SK-N-MC (cell line): ENCODE results near the gene THEMIS2.

Source experiments
- EZH2 ChIP-seq: fragments of 200-600 bp; sonication (generic); IDR thresholded peaks from one replicate; pipeline ENCODE4 v1.6.1; 2017; ENCODE audit warnings: antibody characterized with exemption
- POLR2AphosphoS5 ChIP-seq: IDR thresholded peaks from 2 replicates; pipeline ENCODE4 v1.6.1; 2012; ENCODE audit warnings: mild to moderate bottlenecking, low read depth, low read length, borderline replicate concordance

DNA sequence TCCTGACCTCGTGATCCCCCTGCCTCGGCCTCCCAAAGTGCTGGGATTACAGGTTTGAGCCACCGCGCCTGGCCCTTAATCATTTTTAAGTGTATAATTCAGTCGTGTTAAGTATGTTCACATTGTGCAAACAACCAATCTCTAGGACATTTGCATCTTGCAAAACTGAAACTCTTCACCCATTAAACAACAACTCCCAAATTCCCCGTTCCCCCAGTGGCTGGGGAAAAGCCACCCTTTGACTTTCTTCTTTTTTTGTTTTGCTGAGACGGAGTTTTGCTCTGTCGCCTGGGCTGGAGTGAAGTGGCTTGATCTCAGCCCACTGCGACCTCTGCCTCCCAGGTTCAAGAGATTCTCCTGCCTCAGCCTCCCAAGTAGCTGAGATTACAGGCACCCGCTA lies 6.5 kb upstream of the THEMIS2 start:
- TF ChIP-seq EZH2 (no peak), POLR2AphosphoS5 (no peak)
